ENCODE measurements around the gene NPC1L1.

Gene NPC1L1

GRCh38 chr7:44521347-44522095 lies 19.6 kb downstream of the NPC1L1 start:
- TF ChIP-seq CTCF (IDR thresholded peaks at IDR 0.05; ENCODE audit: low read depth, low read length): no peak

DNA sequence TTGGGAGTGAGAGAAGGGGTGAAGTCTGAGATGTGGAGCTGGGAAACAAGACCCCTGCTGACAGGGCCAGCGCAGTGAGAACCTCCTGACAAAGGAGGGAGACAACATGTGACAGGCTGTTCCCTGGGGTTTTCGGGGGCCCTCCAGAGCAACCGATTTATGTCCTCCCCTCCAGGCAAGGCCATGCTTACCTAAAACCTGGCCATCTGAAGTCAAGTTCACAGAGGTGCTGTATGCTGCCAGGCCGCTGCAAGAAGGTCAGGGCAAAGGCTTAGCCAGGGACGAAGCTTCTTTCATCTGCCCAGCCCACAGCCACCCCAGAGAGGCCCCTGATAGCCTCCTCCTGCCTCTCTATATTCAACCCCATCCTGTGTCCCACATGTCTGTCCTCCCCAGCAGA lies 20.6 kb downstream of the NPC1L1 start:
- no peak for TF ChIP-seq CTCF (IDR thresholded peaks at IDR 0.05; ENCODE audit: low read depth, low read length)
- H3K4me3 ChIP-seq (ENCODE audit: low read depth, low read length): no peak overlapping the region

More at GRCh38 chr7:44521347-44522095, 19.6 kb downstream of the NPC1L1 start:
- H3K4me3 ChIP-seq (ENCODE audit: low read depth, low read length): no peak overlapping the region

DNA sequence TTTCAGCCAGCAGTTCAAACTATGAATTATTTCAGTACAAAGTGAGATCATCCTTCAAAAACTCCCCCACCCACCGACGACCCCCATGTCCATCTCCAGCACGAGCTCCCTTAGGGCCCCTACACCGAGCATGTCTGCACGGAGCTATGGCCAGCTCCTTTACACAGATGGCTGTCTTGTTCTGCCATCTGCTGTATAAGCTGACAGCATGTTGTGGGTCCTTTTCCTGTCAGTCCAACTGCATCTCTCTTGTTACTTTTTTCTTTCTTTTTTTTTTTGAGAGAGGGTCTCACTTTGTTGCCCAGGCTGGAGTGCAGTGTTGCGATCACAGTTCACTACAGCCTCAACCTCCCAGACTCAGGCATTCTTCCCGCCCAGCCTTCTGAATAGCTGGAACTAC lies 21.6 kb downstream of the NPC1L1 start:
- TF ChIP-seq CTCF (IDR thresholded peaks at IDR 0.05; ENCODE audit: low read depth, low read length): no peak

GRCh38 chr7:44518761-44519160 lies 22.4 kb downstream of the NPC1L1 start:
- TF ChIP-seq CTCF (IDR thresholded peaks at IDR 0.05; ENCODE audit: low read depth, low read length): no peak
- no peak overlapping the region for H3K4me3 ChIP-seq (ENCODE audit: low read depth, low read length)

More for the DNA sequence above, 21.6 kb downstream of the NPC1L1 start:
- H3K4me3 ChIP-seq (ENCODE audit: low read depth, low read length): no peak overlapping the region

DNA sequence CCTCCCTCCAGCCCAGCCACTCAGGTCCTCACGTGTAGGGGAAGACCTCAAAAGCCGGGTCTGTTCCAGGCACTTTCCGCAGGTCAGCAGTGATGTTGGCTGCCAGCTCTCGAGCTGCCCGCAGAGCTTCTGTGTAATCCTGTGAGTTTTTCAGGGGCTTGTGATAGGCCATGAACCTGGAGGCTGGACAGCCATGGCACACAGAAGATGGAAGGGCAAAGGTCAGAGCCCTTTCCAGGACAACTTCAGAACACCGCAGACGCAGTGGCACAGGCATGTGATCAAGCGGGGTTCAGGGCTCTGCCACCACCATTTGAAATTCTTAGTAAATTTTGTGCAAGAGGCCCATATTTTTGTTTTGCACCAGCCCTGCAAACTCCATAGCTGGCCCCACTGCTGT lies 24.0 kb downstream of the NPC1L1 start:
- TF ChIP-seq CTCF (IDR thresholded peaks at IDR 0.05; ENCODE audit: low read depth, low read length): no peak
- no peak overlapping the region for H3K4me3 ChIP-seq (ENCODE audit: low read depth, low read length)

- no peak overlapping the region for H3K4me3 ChIP-seq (ENCODE audit: low read depth, low read length)
- no peak for TF ChIP-seq CTCF (IDR thresholded peaks at IDR 0.05; ENCODE audit: low read depth, low read length)
These were observed 25.4 kb downstream of the NPC1L1 start for GRCh38 chr7:44515590-44516268.

DNA sequence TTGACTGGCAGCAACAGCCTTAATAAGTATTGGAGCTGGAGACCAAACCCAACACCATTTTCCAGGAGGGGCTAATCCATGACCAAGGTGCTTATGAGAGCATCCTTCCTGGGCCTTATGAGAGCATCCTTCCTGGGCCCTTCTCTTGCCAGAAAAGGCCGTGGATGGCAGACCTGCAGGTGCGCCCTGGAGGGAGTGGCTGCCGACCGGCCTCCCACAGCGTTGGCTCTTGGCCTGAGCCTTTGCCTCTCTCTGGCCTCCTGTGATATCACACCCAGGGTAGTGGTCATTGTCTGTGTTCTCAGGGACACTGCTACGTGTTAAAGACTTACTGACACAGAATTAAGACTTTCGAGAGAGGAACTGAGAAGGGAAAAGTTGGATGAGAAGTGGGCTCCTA lies 28.4 kb downstream of the NPC1L1 start:
- TF ChIP-seq CTCF (IDR thresholded peaks at IDR 0.05; ENCODE audit: low read depth, low read length): no peak
- no peak overlapping the region for H3K4me3 ChIP-seq (ENCODE audit: low read depth, low read length)

All from WI38 (cell line).